Measurements from ENCODE around the gene TFF1.

- TF ChIP-seq EZH2 (optimal IDR thresholded peaks at IDR 0.05; ENCODE audit: low read depth, low read length), result no peak
- TF ChIP-seq CTCF (IDR thresholded peaks at IDR 0.05; ENCODE audit: low read length), result no peak
- no peak for TF ChIP-seq EZH2phosphoT487 (IDR thresholded peaks at IDR 0.05; ENCODE audit: low read length)
Observed at GRCh38 chr21:42346441-42346840, 19.9 kb downstream of the TFF1 start.
